ENCODE data around the gene KLK15. TPM values are rescaled to one million over a fixed set of nuclear protein-coding genes. Genes with fewer than 3 reads are reported as not detected.
A peak's percentile ranks its signal among the peaks of the same experiment; 100 is the strongest.

KLK15 gene
- total and polyA plus RNA-seq, 2 of the 8 experiments (the other 6 are each of a cell fraction or from before 2014, with no cell fraction given): not detected

DNA sequence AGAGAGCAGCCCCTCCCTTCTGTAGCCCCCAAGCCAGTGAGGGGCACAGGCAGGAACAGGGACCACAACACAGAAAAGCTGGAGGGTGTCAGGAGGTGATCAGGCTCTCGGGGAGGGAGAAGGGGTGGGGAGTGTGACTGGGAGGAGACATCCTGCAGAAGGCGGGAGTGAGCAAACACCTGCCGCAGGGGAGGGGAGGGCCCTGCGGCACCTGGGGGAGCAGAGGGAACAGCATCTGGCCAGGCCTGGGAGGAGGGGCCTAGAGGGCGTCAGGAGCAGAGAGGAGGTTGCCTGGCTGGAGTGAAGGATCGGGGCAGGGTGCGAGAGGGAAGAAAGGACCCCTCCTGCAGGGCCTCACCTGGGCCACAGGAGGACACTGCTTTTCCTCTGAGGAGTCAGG lies 25.5 kb upstream of the KLK15 start:
- no peak for DNase-seq (ENCODE audit: low read depth in 1 of 2, low spot score in 2 of 2)
- H3K9ac ChIP-seq (replicated peaks in 1 of 4; ENCODE audit: extremely low read depth in 1 of 4, low read depth in 3 of 4, low read length in 3 of 4): no peak overlapping the region
- H2BK120ac ChIP-seq (replicated peaks; ENCODE audit: low read depth, low read length): no peak overlapping the region
- ChIA-PET POLR2A (ENCODE audit: partially characterized antibody) (interaction anchor here (0.8 kb wide), 1 partner anchor 34 kb away, joined by 3 read pairs; no protein-coding TSS in a partner anchor), CTCF (ENCODE audit: partially characterized antibody) (no interaction called here)
- no peak overlapping the region for H4K5ac ChIP-seq (ENCODE audit: insufficient read length, low read depth, low read length)
- H3K56ac ChIP-seq (replicated peaks; ENCODE audit: insufficient read length, low read depth, low read length): no peak overlapping the region
- H2BK20ac ChIP-seq (ENCODE audit: low read length): no peak overlapping the region
- no peaks in the 10 kb centered on the region for H3K36me3 ChIP-seq (ENCODE audit: control insufficient read depth in 2 of 4, insufficient read depth in 4 of 4, low read length in 3 of 4)
- peaks cover 0 to 14% (median 6%) of the 10 kb centered on the region in 4 experiments; a peak in 5 of 7 replicates for H3K4me1 ChIP-seq (replicated peaks in 1 of 4; ENCODE audit: control insufficient read depth in 3 of 4, insufficient read depth in 4 of 4, low read length in 3 of 4)
- TF ChIP-seq, protein P1, sequence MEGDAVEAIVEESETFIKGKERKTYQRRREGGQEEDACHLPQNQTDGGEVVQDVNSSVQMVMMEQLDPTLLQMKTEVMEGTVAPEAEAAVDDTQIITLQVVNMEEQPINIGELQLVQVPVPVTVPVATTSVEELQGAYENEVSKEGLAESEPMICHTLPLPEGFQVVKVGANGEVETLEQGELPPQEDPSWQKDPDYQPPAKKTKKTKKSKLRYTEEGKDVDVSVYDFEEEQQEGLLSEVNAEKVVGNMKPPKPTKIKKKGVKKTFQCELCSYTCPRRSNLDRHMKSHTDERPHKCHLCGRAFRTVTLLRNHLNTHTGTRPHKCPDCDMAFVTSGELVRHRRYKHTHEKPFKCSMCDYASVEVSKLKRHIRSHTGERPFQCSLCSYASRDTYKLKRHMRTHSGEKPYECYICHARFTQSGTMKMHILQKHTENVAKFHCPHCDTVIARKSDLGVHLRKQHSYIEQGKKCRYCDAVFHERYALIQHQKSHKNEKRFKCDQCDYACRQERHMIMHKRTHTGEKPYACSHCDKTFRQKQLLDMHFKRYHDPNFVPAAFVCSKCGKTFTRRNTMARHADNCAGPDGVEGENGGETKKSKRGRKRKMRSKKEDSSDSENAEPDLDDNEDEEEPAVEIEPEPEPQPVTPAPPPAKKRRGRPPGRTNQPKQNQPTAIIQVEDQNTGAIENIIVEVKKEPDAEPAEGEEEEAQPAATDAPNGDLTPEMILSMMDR (IDR thresholded peaks at IDR 0.05; ENCODE audit: control extremely low read depth in 1 of 3, insufficient read depth in 1 of 3, low read depth in 1 of 3, low read length in 3 of 3): peak in 1 of 3 experiments; percentile 8; a peak in 1 of 4 replicates
- no peak for TF ChIP-seq KDM4A (IDR thresholded peaks at IDR 0.05; ENCODE audit: low read depth, low read length, severe bottlenecking)
- H2BK5ac ChIP-seq (ENCODE audit: low read depth, low read length): no peak overlapping the region
- H4K20me1 ChIP-seq (replicated peaks in 1 of 2; ENCODE audit: control insufficient read depth in 1 of 2, insufficient read depth in 2 of 2, low read length in 2 of 2): no peaks in the 10 kb centered on the region
- H4K91ac ChIP-seq (replicated peaks; ENCODE audit: insufficient read length, low read length): no peak overlapping the region
- H3K23ac ChIP-seq (ENCODE audit: insufficient read length): no peak overlapping the region
- no peak overlapping the region for H3K14ac ChIP-seq (ENCODE audit: insufficient read length)
- 0 out of 2 replicates have a peak overlapping the region, but pooled peaks have one; percentile 33 for H2BK12ac ChIP-seq (ENCODE audit: low read depth, low read length)
- no peak for FAIRE-seq
- peak overlapping the region; percentile 57; the same call in 1 of the 2 replicates for H2AFZ ChIP-seq (ENCODE audit: low read length)
- H3K27ac ChIP-seq (ENCODE audit: low read depth, low read length): no peak overlapping the region
- no peaks in the 10 kb centered on the region for H3K79me1 ChIP-seq (ENCODE audit: low read depth, low read length)
- peak overlapping the region in 1 of 2 experiments; percentile 38; a peak in 2 of 4 replicates for H3K4me2 ChIP-seq (ENCODE audit: insufficient read depth in 1 of 2, low read depth in 2 of 2, low read length in 2 of 2)
- no peak overlapping the region for H2BK15ac ChIP-seq (ENCODE audit: low read length)
- 0 out of 2 replicates have a peak overlapping the region, but pooled peaks have one; percentile 10 for H2AK5ac ChIP-seq (ENCODE audit: low read depth, low read length)
- peaks cover 0 to 4% of the 10 kb centered on the region in 2 experiments; a peak in 2 of 4 replicates for H3K9me3 ChIP-seq (ENCODE audit: insufficient read depth in 2 of 2, low read depth in 1 of 2, low read length in 1 of 2)
- no peak overlapping the region for H3K4me3 ChIP-seq (ENCODE audit: extremely low read depth in 1 of 4, insufficient read depth in 2 of 4, low read depth in 3 of 4, low read length in 4 of 4)
- H3K23me2 ChIP-seq (ENCODE audit: low read depth, low read length): no peaks in the 10 kb centered on the region
- H4K8ac ChIP-seq (ENCODE audit: extremely low read depth, insufficient read depth, low read length): no peak overlapping the region
- no peaks in the 10 kb centered on the region for H3K27me3 ChIP-seq (replicated peaks in 1 of 4; ENCODE audit: control insufficient read depth in 3 of 4, extremely low read depth in 1 of 4, insufficient read depth in 3 of 4, low read length in 3 of 4)
- WGBS, 2 experiments (ENCODE audit: extremely low coverage in 1 of 2, insufficient coverage in 1 of 2, insufficient read length in 1 of 2, insufficient replicate concordance in 2 of 2, low coverage in 1 of 2, low lambda C conversion rate in 2 of 2, missing lambda C conversion rate in 1 of 2): 40% methylated on average over 3 of the region's 7 CpGs; no CpG with 5 or more reads in 1 of the 2 experiments
- no peak overlapping the region for H3K18ac ChIP-seq (ENCODE audit: extremely low read depth, low read length)
- no peaks in the 10 kb centered on the region for H3K79me2 ChIP-seq (ENCODE audit: control insufficient read depth in 1 of 2, insufficient read depth in 2 of 2, low read length in 2 of 2)
- H3K4ac ChIP-seq (replicated peaks; ENCODE audit: insufficient read length, low read depth, low read length): no peak overlapping the region

Measured in H1 (cell line).